HepG2 (cell line): ENCODE data around the gene DHRS4L2. TPM values are rescaled to one million over a fixed set of nuclear protein-coding genes. Genes with fewer than 3 reads are reported as not detected.
A peak's percentile ranks its signal among the peaks of the same experiment; 100 is the strongest.

Experiments used
- ADNP ChIP-seq: sonication (generic); formaldehyde crosslinking; IDR thresholded peaks from 2 replicates; pipeline ENCODE4 v1.4.0; 2020; ENCODE audit warnings: missing genetic modification reagents
- ATM ChIP-seq: fragments of 450-650 bp; IDR thresholded peaks from 2 replicates; pipeline ENCODE4 v1.7.1; 2017; ENCODE audit warnings: mild to moderate bottlenecking, borderline replicate concordance
- FOXP1 ChIP-seq, 2 experiments: fragments of 450-650 bp in 1 of 2; IDR thresholded peaks; 2 replicates each; pipeline ENCODE4 v1.6.1; 2017 to 2018; ENCODE audit warnings: antibody characterized with exemption in 1 of 2
- HHEX ChIP-seq: IDR thresholded peaks from 2 replicates; pipeline ENCODE4 v1.6.1; 2016; ENCODE audit warnings: control low read depth
- HNRNPUL1 ChIP-seq: fragments of 200-400 bp; formaldehyde crosslinking; IDR thresholded peaks from 2 replicates; pipeline ENCODE4 v1.6.1; 2017; ENCODE audit warnings: low read depth, mild to moderate bottlenecking, low read length, moderate library complexity
- KLF12 ChIP-seq: sonication (generic); formaldehyde crosslinking; IDR thresholded peaks from 2 replicates; pipeline ENCODE4 v1.4.0; 2020; ENCODE audit warnings: missing genetic modification reagents, borderline replicate concordance
- NFATC3 ChIP-seq: sonication (generic); formaldehyde crosslinking; IDR thresholded peaks from 2 replicates; pipeline ENCODE4 v1.5.1; 2020; ENCODE audit warnings: mild to moderate bottlenecking, missing genetic modification reagents
- NFRKB ChIP-seq: fragments of 450-650 bp; IDR thresholded peaks from 2 replicates; pipeline ENCODE4 v1.6.1; 2017
- PLRG1 ChIP-seq: fragments of 450-650 bp; conservative IDR thresholded peaks from 2 replicates; pipeline ENCODE4 v1.6.1; 2016
- RAD51 ChIP-seq: fragments of 450-650 bp; IDR thresholded peaks from 2 replicates; pipeline ENCODE4 v1.6.1; 2016; ENCODE audit warnings: borderline replicate concordance
- SOX5 ChIP-seq: IDR thresholded peaks from 2 replicates; pipeline ENCODE4 v1.6.1; 2016; ENCODE audit warnings: borderline replicate concordance
- SP2 ChIP-seq: sonication (generic); formaldehyde crosslinking; IDR thresholded peaks from 2 replicates; pipeline ENCODE4 v1.5.1; 2020; ENCODE audit warnings: mild to moderate bottlenecking, missing genetic modification reagents
- ZNF317 ChIP-seq: sonication (generic); formaldehyde crosslinking; IDR thresholded peaks from 2 replicates; pipeline ENCODE4 v1.5.0; 2020; ENCODE audit warnings: mild to moderate bottlenecking, missing genetic modification reagents
- ZNF883 ChIP-seq: sonication (generic); formaldehyde crosslinking; IDR thresholded peaks from 2 replicates; pipeline ENCODE4 v1.5.1; 2020; ENCODE audit warnings: mild to moderate bottlenecking, missing genetic modification reagents; ENCODE audit errors: not compliant biosample characterization
- polyA plus RNA-seq, 8 experiments: library from polyadenylated mRNA; depleted of rRNA in 3 of 8; stranded (reverse) in 7 of 8; unstranded in 1 of 8; fragments of >200 nt; fragmentation: Illumina TruSeq in 4 of 8; extraction: Trizol in 4 of 8; gene quantifications; 2 replicates each; pipeline versions ENCODE4 v1.2.1 to v1.2.3, GENCODE V29; 2011 to 2016; ENCODE audit warnings: low read depth in 4 of 8, missing spikeins in 1 of 8, mixed read lengths in 1 of 8; ENCODE audit not compliant: insufficient read depth in 1 of 8
- total RNA-seq, 5 experiments: library from RNA; depleted of rRNA; stranded (reverse); fragments of >200 nt; fragmentation: Illumina TruSeq; extraction: Trizol; gene quantifications; 2 replicates each; pipeline ENCODE4 v1.2.3, GENCODE V29; 2016; ENCODE audit warnings: low read depth in 1 of 5
- TF ChIP-seq, protein P1 (sequence below): sonication (generic); formaldehyde crosslinking; conservative IDR thresholded peaks from 2 replicates; pipeline ENCODE4 v1.4.0; 2020; ENCODE audit warnings: missing genetic modification reagents
- TF ChIP-seq, protein P2 (sequence below): sonication (generic); formaldehyde crosslinking; IDR thresholded peaks from 2 replicates; pipeline ENCODE4 v1.4.0; 2020; ENCODE audit warnings: mild to moderate bottlenecking, missing genetic modification reagents
- TF ChIP-seq, protein P3 (sequence below): sonication (generic); IDR thresholded peaks from 2 replicates; pipeline ENCODE4 v1.6.1; 2016; ENCODE audit warnings: low read depth, borderline replicate concordance
- TF ChIP-seq, protein P4 (sequence below): sonication (generic); formaldehyde crosslinking; IDR thresholded peaks from 2 replicates; pipeline ENCODE4 v1.4.0; 2020; ENCODE audit warnings: mild to moderate bottlenecking, missing genetic modification reagents

Gene DHRS4L2
- total and polyA plus RNA-seq, 2 of the 13 experiments (the other 11 are each of a cell fraction or from before 2014, with no cell fraction given), result 24.7 to 38.2 TPM

GRCh38 chr14:24011051-24011450 is 22.3 kb downstream of the DHRS4L2 start (continued):
- TF ChIP-seq KLF12 (CRISPR knock-in tag) (no peak), ATM (peak; percentile 41; the same call in 1 of the 2 replicates), RAD51 (peak; percentile 43), PLRG1 (0 out of 2 replicates have a peak, but pooled peaks have one; percentile 7), NFRKB (0 out of 2 replicates have a peak, but pooled peaks have one; percentile 14), SOX5 (CRISPR knock-in tag) (no peak), HNRNPUL1 (no peak), ZNF317 (CRISPR knock-in tag) (no peak), NFATC3 (CRISPR knock-in tag) (no peak), FOXP1 (IDR thresholded peaks at IDR 0.05) (peak; percentile 41; the same call in 1 of the 2 replicates), FOXP1 (CRISPR knock-in tag; IDR thresholded peaks at IDR 0.05) (no peak), ADNP (CRISPR knock-in tag) (no peak), ZNF883 (CRISPR knock-in tag) (no peak), SP2 (CRISPR knock-in tag) (no peak), HHEX (CRISPR knock-in tag) (no peak)
- TF ChIP-seq, protein P1, sequence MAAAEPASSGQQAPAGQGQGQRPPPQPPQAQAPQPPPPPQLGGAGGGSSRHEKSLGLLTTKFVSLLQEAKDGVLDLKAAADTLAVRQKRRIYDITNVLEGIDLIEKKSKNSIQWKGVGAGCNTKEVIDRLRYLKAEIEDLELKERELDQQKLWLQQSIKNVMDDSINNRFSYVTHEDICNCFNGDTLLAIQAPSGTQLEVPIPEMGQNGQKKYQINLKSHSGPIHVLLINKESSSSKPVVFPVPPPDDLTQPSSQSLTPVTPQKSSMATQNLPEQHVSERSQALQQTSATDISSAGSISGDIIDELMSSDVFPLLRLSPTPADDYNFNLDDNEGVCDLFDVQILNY, result no peak
- TF ChIP-seq, protein P2, sequence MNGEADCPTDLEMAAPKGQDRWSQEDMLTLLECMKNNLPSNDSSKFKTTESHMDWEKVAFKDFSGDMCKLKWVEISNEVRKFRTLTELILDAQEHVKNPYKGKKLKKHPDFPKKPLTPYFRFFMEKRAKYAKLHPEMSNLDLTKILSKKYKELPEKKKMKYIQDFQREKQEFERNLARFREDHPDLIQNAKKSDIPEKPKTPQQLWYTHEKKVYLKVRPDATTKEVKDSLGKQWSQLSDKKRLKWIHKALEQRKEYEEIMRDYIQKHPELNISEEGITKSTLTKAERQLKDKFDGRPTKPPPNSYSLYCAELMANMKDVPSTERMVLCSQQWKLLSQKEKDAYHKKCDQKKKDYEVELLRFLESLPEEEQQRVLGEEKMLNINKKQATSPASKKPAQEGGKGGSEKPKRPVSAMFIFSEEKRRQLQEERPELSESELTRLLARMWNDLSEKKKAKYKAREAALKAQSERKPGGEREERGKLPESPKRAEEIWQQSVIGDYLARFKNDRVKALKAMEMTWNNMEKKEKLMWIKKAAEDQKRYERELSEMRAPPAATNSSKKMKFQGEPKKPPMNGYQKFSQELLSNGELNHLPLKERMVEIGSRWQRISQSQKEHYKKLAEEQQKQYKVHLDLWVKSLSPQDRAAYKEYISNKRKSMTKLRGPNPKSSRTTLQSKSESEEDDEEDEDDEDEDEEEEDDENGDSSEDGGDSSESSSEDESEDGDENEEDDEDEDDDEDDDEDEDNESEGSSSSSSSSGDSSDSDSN (CRISPR knock-in tag), result no peak
- TF ChIP-seq, protein P3, sequence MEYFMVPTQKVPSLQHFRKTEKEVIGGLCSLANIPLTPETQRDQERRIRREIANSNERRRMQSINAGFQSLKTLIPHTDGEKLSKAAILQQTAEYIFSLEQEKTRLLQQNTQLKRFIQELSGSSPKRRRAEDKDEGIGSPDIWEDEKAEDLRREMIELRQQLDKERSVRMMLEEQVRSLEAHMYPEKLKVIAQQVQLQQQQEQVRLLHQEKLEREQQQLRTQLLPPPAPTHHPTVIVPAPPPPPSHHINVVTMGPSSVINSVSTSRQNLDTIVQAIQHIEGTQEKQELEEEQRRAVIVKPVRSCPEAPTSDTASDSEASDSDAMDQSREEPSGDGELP, result no peak
- TF ChIP-seq, protein P4, sequence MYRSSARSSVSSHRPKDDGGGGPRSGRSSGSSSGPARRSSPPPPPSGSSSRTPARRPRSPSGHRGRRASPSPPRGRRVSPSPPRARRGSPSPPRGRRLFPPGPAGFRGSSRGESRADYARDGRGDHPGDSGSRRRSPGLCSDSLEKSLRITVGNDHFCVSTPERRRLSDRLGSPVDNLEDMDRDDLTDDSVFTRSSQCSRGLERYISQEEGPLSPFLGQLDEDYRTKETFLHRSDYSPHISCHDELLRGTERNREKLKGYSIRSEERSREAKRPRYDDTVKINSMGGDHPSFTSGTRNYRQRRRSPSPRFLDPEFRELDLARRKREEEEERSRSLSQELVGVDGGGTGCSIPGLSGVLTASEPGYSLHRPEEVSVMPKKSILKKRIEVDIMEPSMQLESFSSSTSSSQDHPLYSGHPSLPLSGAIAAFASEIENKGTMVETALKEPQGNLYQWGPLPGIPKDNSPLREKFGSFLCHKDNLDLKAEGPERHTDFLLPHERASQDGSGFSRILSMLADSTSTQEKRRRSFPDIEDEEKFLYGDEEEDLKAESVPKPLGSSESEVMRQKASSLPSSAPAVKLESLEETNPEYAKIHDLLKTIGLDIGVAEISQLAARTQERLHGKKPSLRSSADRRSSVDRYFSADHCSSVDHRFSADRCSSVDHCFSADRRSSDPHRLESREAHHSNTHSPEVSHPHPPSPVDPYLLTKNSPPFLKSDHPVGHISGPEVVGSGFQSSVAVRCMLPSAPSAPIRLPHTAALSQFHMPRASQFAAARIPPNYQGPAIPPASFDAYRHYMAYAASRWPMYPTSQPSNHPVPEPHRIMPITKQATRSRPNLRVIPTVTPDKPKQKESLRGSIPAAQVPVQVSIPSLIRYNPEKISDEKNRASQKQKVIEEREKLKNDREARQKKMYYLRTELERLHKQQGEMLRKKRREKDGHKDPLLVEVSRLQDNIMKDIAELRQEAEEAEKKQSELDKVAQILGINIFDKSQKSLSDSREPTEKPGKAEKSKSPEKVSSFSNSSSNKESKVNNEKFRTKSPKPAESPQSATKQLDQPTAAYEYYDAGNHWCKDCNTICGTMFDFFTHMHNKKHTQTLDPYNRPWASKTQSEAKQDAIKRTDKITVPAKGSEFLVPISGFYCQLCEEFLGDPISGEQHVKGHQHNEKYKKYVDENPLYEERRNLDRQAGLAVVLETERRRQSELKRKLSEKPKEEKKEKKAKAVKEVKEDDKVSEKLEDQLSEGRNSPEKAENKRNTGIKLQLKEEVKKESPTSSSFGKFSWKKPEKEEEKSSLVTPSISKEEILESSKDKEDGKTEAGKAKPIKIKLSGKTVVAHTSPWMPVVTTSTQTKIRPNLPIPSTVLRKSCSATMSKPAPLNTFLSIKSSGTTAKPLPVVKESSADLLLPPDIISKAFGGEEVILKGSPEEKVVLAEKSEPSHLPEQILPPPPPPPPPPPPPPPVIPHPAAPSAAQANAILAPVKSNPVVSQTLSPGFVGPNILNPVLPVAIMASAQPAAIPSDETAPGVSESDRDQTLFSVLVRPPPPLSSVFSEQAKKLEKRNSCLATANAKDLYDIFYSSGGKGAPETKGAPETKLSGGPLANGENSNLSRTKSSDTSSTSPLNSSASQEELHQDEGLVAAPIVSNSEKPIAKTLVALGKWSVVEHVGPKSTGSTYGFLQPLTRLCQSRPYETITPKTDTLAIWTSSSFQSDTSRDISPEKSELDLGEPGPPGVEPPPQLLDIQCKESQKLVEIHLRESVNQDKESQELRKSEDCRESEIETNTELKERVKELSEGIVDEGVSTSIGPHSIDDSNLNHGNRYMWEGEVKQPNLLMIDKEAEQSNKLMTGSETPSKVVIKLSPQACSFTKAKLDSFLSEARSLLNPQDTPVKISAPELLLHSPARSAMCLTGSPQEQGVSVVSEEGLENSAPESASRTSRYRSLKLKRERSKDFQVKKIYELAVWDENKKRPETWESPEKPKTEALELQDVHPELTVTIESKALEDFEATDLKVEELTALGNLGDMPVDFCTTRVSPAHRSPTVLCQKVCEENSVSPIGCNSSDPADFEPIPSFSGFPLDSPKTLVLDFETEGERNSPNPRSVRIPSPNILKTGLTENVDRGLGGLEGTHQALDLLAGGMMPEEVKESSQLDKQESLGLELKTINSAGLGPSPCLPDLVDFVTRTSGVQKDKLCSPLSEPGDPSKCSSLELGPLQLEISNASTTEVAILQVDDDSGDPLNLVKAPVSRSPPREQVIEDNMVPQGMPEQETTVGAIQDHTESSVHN (CRISPR knock-in tag), result no peak
